Vagina (tissue), 2 donors: ENCODE data around the gene WDR45.

Experiments
- CTCF ChIP-seq, 3 experiments: fragments of 450-650 bp in 2 of 3; fragments of 200-600 bp in 1 of 3; sonication (generic) in 1 of 3; IDR thresholded peaks; one replicate each; pipeline ENCODE4 v1.5.1; 2017 to 2019; ENCODE audit warnings: antibody characterized with exemption in 3 of 3, mild to moderate bottlenecking in 2 of 3, moderate library complexity in 2 of 3
- POLR2A ChIP-seq, 2 donors: fragments of 450-650 bp; IDR thresholded peaks; one replicate each; pipeline ENCODE4 v1.6.1; 2017; ENCODE audit warnings: antibody characterized with exemption in 2 of 2, mild to moderate bottlenecking in 2 of 2, moderate library complexity in 2 of 2
- POLR2AphosphoS5 ChIP-seq, 2 donors: sonication (generic); formaldehyde crosslinking; IDR thresholded peaks; one replicate each; pipeline ENCODE4 v1.9.0; 2017; ENCODE audit warnings: antibody characterized with exemption in 2 of 2, mild to moderate bottlenecking in 2 of 2, low read depth in 1 of 2; ENCODE audit not compliant: insufficient read depth in 1 of 2

GRCh38 chrX:49116716-49117115 lies 37.0 kb upstream of the WDR45 start:
- TF ChIP-seq CTCF (IDR thresholded peaks at IDR 0.05) (no peak), POLR2AphosphoS5 (IDR thresholded peaks at IDR 0.05; ENCODE audit: insufficient read depth in 1 of 2, low read depth in 1 of 2) (no peak), POLR2A (IDR thresholded peaks at IDR 0.05) (no peak)
